ENCODE results near the gene OSTF1.

Gene OSTF1

GRCh38 chr9:75065510-75065909, 22.8 kb upstream of the OSTF1 start:
- Histone ChIP-seq H3K4me3 (IDR thresholded peaks at IDR 0.05; ENCODE audit: insufficient read depth, low read depth, low read length) (no peak overlapping the region), H3K27ac (no peak overlapping the region), H3K4me2 (no peak overlapping the region), H3K27me3 (ENCODE audit: insufficient read depth, low read depth) (no peaks in the 10 kb centered on the region), H3K4me1 (ENCODE audit: low read depth, poor library complexity, severe bottlenecking) (no peaks in the 10 kb centered on the region), H3K79me2 (ENCODE audit: insufficient read depth, low read depth) (no peaks in the 10 kb centered on the region), H3K9ac (no peak overlapping the region), H4K20me1 (ENCODE audit: insufficient read depth) (no peaks in the 10 kb centered on the region), H2AFZ (ENCODE audit: low read depth) (no peak overlapping the region), H3K36me3 (ENCODE audit: insufficient read depth) (no peaks in the 10 kb centered on the region)
- TF ChIP-seq CTCF (conservative IDR thresholded peaks at IDR 0.05; ENCODE audit: low read depth, low read length): no peak

GRCh38 chr9:75067894-75068293, 20.4 kb upstream of the OSTF1 start:
- Histone ChIP-seq H3K79me2 (ENCODE audit: insufficient read depth, low read depth) (no peaks in the 10 kb centered on the region), H3K27me3 (ENCODE audit: insufficient read depth, low read depth) (no peaks in the 10 kb centered on the region), H4K20me1 (ENCODE audit: insufficient read depth) (no peaks in the 10 kb centered on the region), H3K36me3 (ENCODE audit: insufficient read depth) (no peaks in the 10 kb centered on the region), H3K4me1 (ENCODE audit: low read depth, poor library complexity, severe bottlenecking) (no peaks in the 10 kb centered on the region), H3K9ac (no peak overlapping the region), H3K27ac (no peak overlapping the region), H3K4me2 (no peak overlapping the region), H3K4me3 (IDR thresholded peaks at IDR 0.05; ENCODE audit: insufficient read depth, low read depth, low read length) (no peak overlapping the region), H2AFZ (ENCODE audit: low read depth) (no peak overlapping the region)
- TF ChIP-seq CTCF (conservative IDR thresholded peaks at IDR 0.05; ENCODE audit: low read depth, low read length): no peak

GRCh38 chr9:75069171-75069570, 19.1 kb upstream of the OSTF1 start:
- H3K79me2 ChIP-seq (ENCODE audit: insufficient read depth, low read depth): no peaks in the 10 kb centered on the region
- H3K27me3 ChIP-seq (ENCODE audit: insufficient read depth, low read depth): no peaks in the 10 kb centered on the region
- no peak overlapping the region for H2AFZ ChIP-seq (ENCODE audit: low read depth)
- H3K9ac ChIP-seq: no peak overlapping the region
- H3K4me2 ChIP-seq: no peak overlapping the region
- H3K4me3 ChIP-seq (IDR thresholded peaks at IDR 0.05; ENCODE audit: insufficient read depth, low read depth, low read length): no peak overlapping the region
- H4K20me1 ChIP-seq (ENCODE audit: insufficient read depth): no peaks in the 10 kb centered on the region
- no peak for TF ChIP-seq CTCF (conservative IDR thresholded peaks at IDR 0.05; ENCODE audit: low read depth, low read length)
- no peaks in the 10 kb centered on the region for H3K36me3 ChIP-seq (ENCODE audit: insufficient read depth)
- H3K4me1 ChIP-seq (ENCODE audit: low read depth, poor library complexity, severe bottlenecking): no peaks in the 10 kb centered on the region
- no peak overlapping the region for H3K27ac ChIP-seq

GRCh38 chr9:75071530-75072122, 16.7 kb upstream of the OSTF1 start:
- Histone ChIP-seq H3K36me3 (ENCODE audit: insufficient read depth) (no peaks in the 10 kb centered on the region), H3K27ac (no peak overlapping the region), H3K9ac (no peak overlapping the region), H3K4me3 (IDR thresholded peaks at IDR 0.05; ENCODE audit: insufficient read depth, low read depth, low read length) (no peak overlapping the region), H3K79me2 (ENCODE audit: insufficient read depth, low read depth) (no peaks in the 10 kb centered on the region), H3K4me1 (ENCODE audit: low read depth, poor library complexity, severe bottlenecking) (peaks cover 3% of the 10 kb centered on the region), H3K4me2 (no peak overlapping the region), H2AFZ (ENCODE audit: low read depth) (no peak overlapping the region), H3K27me3 (ENCODE audit: insufficient read depth, low read depth) (no peaks in the 10 kb centered on the region), H4K20me1 (ENCODE audit: insufficient read depth) (no peaks in the 10 kb centered on the region)
- no peak for TF ChIP-seq CTCF (conservative IDR thresholded peaks at IDR 0.05; ENCODE audit: low read depth, low read length)

Data from KMS-11 (cell line).